GM12878 (cell line): ENCODE data around the gene AIMP2. TPM values are rescaled to one million over a fixed set of nuclear protein-coding genes. Genes with fewer than 3 reads are reported as not detected.

ENCODE experiments used
- ATAC-seq: fragments of 200-7000 bp; cut with Tn5 transposase; 3 replicates; pipeline ENCODE4 v1.9.1; 2020; ENCODE audit warnings: mild to moderate bottlenecking, moderate library complexity
- BruUV-seq: library from RNA; stranded (reverse); fragments of 400-500 nt; replicated peaks from 2 replicates; lab custom pipeline; 2021; lab: Mats Ljungman, UMichigan
- CTCF ChIA-PET: fragments of 300-600 bp; sonication (Branson Sonifier 250); formaldehyde crosslinking; extraction: SDS; loops from one replicate; lab custom pipeline; 2021; ENCODE audit warnings: inconsistent platforms; lab: Yijun Ruan, JAX
- POLR2A ChIA-PET: fragments of 350-600 bp; formaldehyde crosslinking; extraction: SDS; loops from one replicate; lab custom pipeline; 2021; ENCODE audit warnings: inconsistent platforms; lab: Charles Lee
- RAD21 ChIA-PET: fragments of 300-600 bp; sonication (Branson Sonifier 250); formaldehyde crosslinking; loops from one replicate; lab custom pipeline; 2023; ENCODE audit warnings: antibody characterized with exemption; ENCODE audit not compliant: unreplicated experiment; lab: Charles Lee
- SMC1A ChIA-PET: fragments of 300-600 bp; sonication (Branson Sonifier 250); formaldehyde crosslinking; loops from one replicate; lab custom pipeline; 2023; ENCODE audit not compliant: unreplicated experiment, uncharacterized antibody; lab: Charles Lee
- DNase-seq: peaks from one replicate; pipeline ENCODE4 v3.0.0-alpha.2; 2011; ENCODE audit warnings: low read depth, low spot score
- FAIRE-seq: peaks from 3 replicates; lab custom pipeline; 2011; peaks lifted over from hg19 to GRCh38; lab: Jason Lieb, UNC
- H2AFZ ChIP-seq: 2 replicates; pipeline ENCODE4 v1.6.0; 2011; ENCODE audit warnings: low read depth, low read length, control low read depth; ENCODE audit not compliant: control insufficient read depth
- H3K27ac ChIP-seq: 2 replicates; pipeline ENCODE4 v1.5.1; 2011; ENCODE audit warnings: control low read depth; ENCODE audit not compliant: control insufficient read depth, insufficient read depth
- H3K27me3 ChIP-seq, 2 experiments: replicated peaks in 1 of 2; 2 replicates each; pipeline versions ENCODE4 v1.6.0 to v1.6.1; 2011; ENCODE audit warnings: low read length in 1 of 2; ENCODE audit not compliant: control insufficient read depth in 2 of 2, insufficient read depth in 2 of 2
- H3K36me3 ChIP-seq, 2 experiments: 2 replicates each; pipeline ENCODE4 v1.5.1; 2011; ENCODE audit warnings: low read length in 1 of 2; ENCODE audit not compliant: control insufficient read depth in 2 of 2, insufficient read depth in 2 of 2
- H3K4me1 ChIP-seq: 2 replicates; pipeline ENCODE4 v1.6.1; 2011; ENCODE audit warnings: mild to moderate bottlenecking, low read length, moderate library complexity, mixed read lengths; ENCODE audit not compliant: control insufficient read depth, insufficient read depth
- H3K4me2 ChIP-seq: 2 replicates; pipeline ENCODE4 v1.6.0; 2011; ENCODE audit warnings: control low read depth; ENCODE audit not compliant: control insufficient read depth, insufficient read depth
- H3K4me3 ChIP-seq: fragments of 200-600 bp; sonication (generic); 2 replicates; pipeline ENCODE4 v1.5.1; 2016
- H3K79me2 ChIP-seq: 2 replicates; pipeline ENCODE4 v1.6.0; 2011; ENCODE audit warnings: low read length; ENCODE audit not compliant: control insufficient read depth, insufficient read depth
- H3K9ac ChIP-seq: 2 replicates; pipeline ENCODE4 v1.8.0; 2011; ENCODE audit warnings: low read length, control low read depth, mixed read lengths; ENCODE audit not compliant: control insufficient read depth, insufficient read depth
- H3K9me3 ChIP-seq: replicated peaks from 3 replicates; pipeline ENCODE4 v1.5.1; 2011; ENCODE audit warnings: mild to moderate bottlenecking, low read length; ENCODE audit not compliant: control insufficient read depth, insufficient read depth
- H4K20me1 ChIP-seq: 2 replicates; pipeline ENCODE4 v1.6.0; 2011; ENCODE audit not compliant: control insufficient read depth, insufficient read depth
- CBFB ChIP-seq: IDR thresholded peaks from 2 replicates; pipeline ENCODE4 v1.6.1; 2016; ENCODE audit warnings: antibody characterized with exemption, low read depth
- EP300 ChIP-seq, 2 experiments: fragments of 150-350 bp in 1 of 2; IDR thresholded peaks; 2 replicates each; pipeline ENCODE4 v1.6.1; 2011 to 2012; ENCODE audit warnings: low read depth in 2 of 2, low read length in 2 of 2, borderline replicate concordance in 1 of 2, improper control_type of control experiment in 1 of 2, inconsistent platforms in 1 of 2; ENCODE audit not compliant: control insufficient read depth in 1 of 2
- FOS ChIP-seq: IDR thresholded peaks from 3 replicates; pipeline ENCODE4 v1.6.1; 2011; ENCODE audit warnings: borderline replicate concordance; ENCODE audit not compliant: insufficient read length; ENCODE audit errors: extremely low read depth
- GABPA ChIP-seq: IDR thresholded peaks from 2 replicates; pipeline ENCODE4 v1.6.1; 2014; ENCODE audit warnings: antibody characterized with exemption, low read depth, mild to moderate bottlenecking, inconsistent platforms
- IRF5 ChIP-seq: fragments of 450-650 bp; IDR thresholded peaks from 2 replicates; pipeline ENCODE4 v1.6.1; 2017; ENCODE audit warnings: borderline replicate concordance
- KDM1A ChIP-seq: fragments of 200-600 bp; sonication (generic); IDR thresholded peaks from 2 replicates; pipeline ENCODE4 v1.6.1; 2016; ENCODE audit warnings: borderline replicate concordance
- MEF2B ChIP-seq: fragments of 450-650 bp; IDR thresholded peaks from 2 replicates; pipeline ENCODE4 v1.6.1; 2018; ENCODE audit warnings: mild to moderate bottlenecking, moderate library complexity; ENCODE audit not compliant: partially characterized antibody, poor library complexity, severe bottlenecking
- NBN ChIP-seq: fragments of 450-650 bp; IDR thresholded peaks from 2 replicates; pipeline ENCODE4 v1.6.1; 2016
- NFYB ChIP-seq: IDR thresholded peaks from 2 replicates; pipeline ENCODE4 v1.6.1; 2011; ENCODE audit warnings: low read depth, mild to moderate bottlenecking, low read length, improper control_type of control experiment, moderate library complexity; ENCODE audit not compliant: insufficient read depth
- RELA ChIP-seq: fragments of 450-650 bp; IDR thresholded peaks from 2 replicates; pipeline ENCODE4 v1.8.0; 2014; ENCODE audit warnings: borderline replicate concordance; ENCODE audit not compliant: partially characterized antibody
- RUNX3 ChIP-seq: IDR thresholded peaks from 2 replicates; pipeline ENCODE4 v1.6.1; 2012; ENCODE audit warnings: low read length, inconsistent platforms
- TCF3 ChIP-seq: IDR thresholded peaks from 2 replicates; pipeline ENCODE4 v1.6.1; 2012; ENCODE audit warnings: low read depth, mild to moderate bottlenecking, low read length, borderline replicate concordance; ENCODE audit not compliant: insufficient read depth
- ZNF217 ChIP-seq: fragments of 450-650 bp; IDR thresholded peaks from 2 replicates; pipeline ENCODE4 v1.6.1; 2017; ENCODE audit warnings: antibody characterized with exemption, mild to moderate bottlenecking
- ZNF24 ChIP-seq: fragments of 450-650 bp; IDR thresholded peaks from 2 replicates; pipeline ENCODE4 v1.6.1; 2017; ENCODE audit warnings: antibody characterized with exemption, mild to moderate bottlenecking
- ZSCAN29 ChIP-seq: fragments of 450-650 bp; IDR thresholded peaks from 2 replicates; pipeline ENCODE4 v1.6.1; 2017; ENCODE audit warnings: mild to moderate bottlenecking, moderate library complexity
- WGBS: methylation state at CpG from one replicate; pipeline ENCODE4 v1.1.6; 2016; ENCODE audit warnings: low lambda C conversion rate; ENCODE audit not compliant: insufficient replicate concordance, insufficient coverage; ENCODE audit errors: missing lambda C conversion rate; 5-methylcytosine and 5-hydroxymethylcytosine counted together
- in situ Hi-C: fragments of 300-500 bp; cut with MboI; formaldehyde crosslinking; loops from 9 replicates; pipeline ENCODE4 v1.14.3; 2018; ENCODE audit warnings: mixed read lengths
- intact Hi-C: fragments of 100-400 bp; cut with micrococcal nuclease; formaldehyde crosslinking; loops from one replicate; pipeline ENCODE4 v1.14.2; 2022; ENCODE audit not compliant: unreplicated experiment
- polyA plus RNA-seq, 11 experiments: library from polyadenylated mRNA; depleted of rRNA in 4 of 11; unstranded in 6 of 11; stranded (reverse) in 5 of 11; fragments of >200 nt; fragmentation: Nextera tagmentation in 4 of 11; fragmentation: Illumina TruSeq in 1 of 11; extraction: Ambion mirVana in 4 of 11; extraction: Trizol in 1 of 11; gene quantifications; 1 replicate in 1 of 11; 2 replicates in 10 of 11; pipeline versions ENCODE4 v1.2.1 to v1.2.3, GENCODE V29; 2011 to 2016; ENCODE audit warnings: inconsistent platforms in 2 of 11, missing spikeins in 2 of 11, low read depth in 1 of 11
- total RNA-seq, 4 experiments: library from RNA; depleted of rRNA in 3 of 4; stranded (reverse); fragments of >200 nt in 3 of 4; fragmentation: Illumina TruSeq in 1 of 4; extraction: Trizol in 1 of 4; gene quantifications; 2 replicates each; pipeline versions ENCODE4 v1.2.1 to v1.2.3, GENCODE V29; 2013 to 2021

Gene AIMP2
- total and polyA plus RNA-seq, 10 of the 15 experiments (the other 5 are each of a cell fraction or from before 2014, with no cell fraction given): 46.7 to 130 (median 70.5) TPM

- Histone ChIP-seq H3K79me2 (peaks cover 3% of the 10 kb centered on the region), H3K4me1 (peaks cover 12% of the 10 kb centered on the region), H3K27ac (peak overlapping the region; percentile 60), H3K4me3 (no peak overlapping the region), H3K9ac (0 out of 2 replicates have a peak overlapping the region, but pooled peaks have one; percentile 4), H3K9me3 (0 out of 3 replicates have a peak, but pooled peaks cover 2% of the 10 kb centered on the region), H2AFZ (peak overlapping the region; percentile 34), H3K4me2 (peak overlapping the region; percentile 51), H4K20me1 (no peaks in the 10 kb centered on the region), H3K27me3 (no peaks in the 10 kb centered on the region), H3K36me3 (peaks cover 6 to 7% of the 10 kb centered on the region in 2 experiments; a peak in 3 of 4 replicates)
- intact Hi-C loops: no loop called here
- BruUV-seq: no TSS peak
- ChIA-PET CTCF (interaction anchor here (1.0 kb wide), 1 partner anchor 159 kb away, joined by 5 read pairs; no protein-coding TSS in a partner anchor), SMC1A (interaction anchor here (1.1 kb wide), 1 partner anchor 91 kb away, joined by 3 read pairs; no protein-coding TSS in a partner anchor), POLR2A (interaction anchor here (0.8 kb wide), 1 partner anchor 11 kb away, joined by 4 read pairs; no protein-coding TSS in a partner anchor), RAD21 (no interaction called here)
- no peak for FAIRE-seq
- ATAC-seq: peak; percentile 43
- in situ Hi-C loops: no loop called here
- 3% methylated on average over 8 of the region's 8 CpGs for WGBS
- no peak for DNase-seq
- no peak for TF ChIP-seq MEF2B
- no peak for TF ChIP-seq NBN
- no peak for TF ChIP-seq ZSCAN29
- TF ChIP-seq IRF5: no peak
- 0 out of 2 replicates have a peak, but pooled peaks have one; percentile 17 for TF ChIP-seq ZNF24
- TF ChIP-seq TCF3: no peak
- TF ChIP-seq ZNF217: no peak
- TF ChIP-seq EP300 (IDR thresholded peaks at IDR 0.05; ENCODE audit: borderline replicate concordance in 1 of 2, control insufficient read depth in 1 of 2, low read depth in 2 of 2, low read length in 2 of 2): no peak
- no peak for TF ChIP-seq CBFB
- no peak for TF ChIP-seq GABPA
- peak; percentile 22; the same call in 1 of the 2 replicates for TF ChIP-seq RUNX3
- TF ChIP-seq FOS: no peak
- no peak for TF ChIP-seq NFYB
- no peak for TF ChIP-seq KDM1A
- no peak for TF ChIP-seq RELA
These were observed 7.0 kb downstream of the AIMP2 start for GRCh38 chr7:6015917-6016652.
